ENCODE data around the gene CRABP2. TPM values are rescaled to one million over a fixed set of nuclear protein-coding genes. Genes with fewer than 3 reads are reported as not detected.
A peak's percentile ranks its signal among the peaks of the same experiment; 100 is the strongest.

CRABP2 gene
- polyA plus RNA-seq, 2 of the 4 experiments (the other 2 are of a cell fraction): 1.7 to 15.6 TPM

DNA sequence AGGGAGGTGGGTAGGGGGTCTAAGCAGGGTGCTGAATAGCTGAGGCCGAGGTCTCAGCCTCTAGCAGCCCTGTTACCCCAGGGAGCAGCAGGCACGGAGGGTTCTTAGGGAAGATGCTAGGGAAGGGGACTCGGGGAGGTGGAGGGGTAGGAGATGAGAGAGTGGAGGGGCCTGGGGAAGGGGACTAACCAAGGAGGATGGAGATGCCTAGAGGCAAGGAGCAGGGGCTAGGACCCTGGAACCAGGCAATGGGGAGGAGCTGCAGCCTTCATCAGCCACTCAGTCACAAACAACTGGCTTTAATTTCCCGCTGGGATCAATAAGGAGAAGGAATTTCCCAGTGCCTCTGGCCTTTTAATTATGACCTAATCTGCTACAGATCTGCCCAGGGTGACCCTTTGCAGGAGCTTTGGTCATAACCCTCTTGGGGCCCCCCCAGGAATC lies 2.9 kb upstream of the CRABP2 start:
- Histone ChIP-seq H3K4me3 (no peak overlapping the region), H3K4me1 (peaks cover 76% of the 10 kb centered on the region), H3K27ac (no peak overlapping the region), H3K4me2 (no peak overlapping the region), H3K9me3 (no peaks in the 10 kb centered on the region)
- CTCF ChIA-PET: interaction anchor here (12.8 to 52.1 kb wide), 3 partner anchors 8 to 82 kb away, joined by 93 to 2258 read pairs (median 2258); partner anchors contain the start of genes CRABP2, ISG20L2, METTL25B and NES
- WGBS (ENCODE audit: missing lambda C conversion rate): 86% methylated on average over 4 of the region's 4 CpGs
- no peak for TF ChIP-seq TP53 (CRISPR knock-in tag; IDR thresholded peaks at IDR 0.05)
- TF ChIP-seq EP300 (IDR thresholded peaks at IDR 0.05): no peak
- TF ChIP-seq RARB (CRISPR knock-in tag; IDR thresholded peaks at IDR 0.05): no peak
- no peak for TF ChIP-seq HOXB5 (CRISPR knock-in tag; IDR thresholded peaks at IDR 0.05)
- no peak for TF ChIP-seq RNF2 (IDR thresholded peaks at IDR 0.05; ENCODE audit: borderline replicate concordance, low read depth)
- no peak for TF ChIP-seq FOSB (CRISPR knock-in tag; IDR thresholded peaks at IDR 0.05)
- no peak for TF ChIP-seq ZSCAN20 (CRISPR knock-in tag; IDR thresholded peaks at IDR 0.05)
- TF ChIP-seq, protein P1, sequence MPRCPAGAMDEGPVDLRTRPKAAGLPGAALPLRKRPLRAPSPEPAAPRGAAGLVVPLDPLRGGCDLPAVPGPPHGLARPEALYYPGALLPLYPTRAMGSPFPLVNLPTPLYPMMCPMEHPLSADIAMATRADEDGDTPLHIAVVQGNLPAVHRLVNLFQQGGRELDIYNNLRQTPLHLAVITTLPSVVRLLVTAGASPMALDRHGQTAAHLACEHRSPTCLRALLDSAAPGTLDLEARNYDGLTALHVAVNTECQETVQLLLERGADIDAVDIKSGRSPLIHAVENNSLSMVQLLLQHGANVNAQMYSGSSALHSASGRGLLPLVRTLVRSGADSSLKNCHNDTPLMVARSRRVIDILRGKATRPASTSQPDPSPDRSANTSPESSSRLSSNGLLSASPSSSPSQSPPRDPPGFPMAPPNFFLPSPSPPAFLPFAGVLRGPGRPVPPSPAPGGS (IDR thresholded peaks at IDR 0.05): no peak
- TF ChIP-seq FOSL2 (IDR thresholded peaks at IDR 0.05): no peak
- no peak for TF ChIP-seq FOSL2 (CRISPR knock-in tag; IDR thresholded peaks at IDR 0.05)
- no peak for TF ChIP-seq MYC (IDR thresholded peaks at IDR 0.05; ENCODE audit: borderline replicate concordance, low read length)
- no peak for FAIRE-seq
- POLR2A ChIA-PET: interaction anchor here (1.1 kb wide), 1 partner anchor 20 kb away, joined by 4 read pairs; the partner anchor contains the start of gene METTL25B
- ATAC-seq: no peak
- DNase-seq (ENCODE audit: low read depth in 1 of 2, low spot score in 1 of 2): no peak

DNA sequence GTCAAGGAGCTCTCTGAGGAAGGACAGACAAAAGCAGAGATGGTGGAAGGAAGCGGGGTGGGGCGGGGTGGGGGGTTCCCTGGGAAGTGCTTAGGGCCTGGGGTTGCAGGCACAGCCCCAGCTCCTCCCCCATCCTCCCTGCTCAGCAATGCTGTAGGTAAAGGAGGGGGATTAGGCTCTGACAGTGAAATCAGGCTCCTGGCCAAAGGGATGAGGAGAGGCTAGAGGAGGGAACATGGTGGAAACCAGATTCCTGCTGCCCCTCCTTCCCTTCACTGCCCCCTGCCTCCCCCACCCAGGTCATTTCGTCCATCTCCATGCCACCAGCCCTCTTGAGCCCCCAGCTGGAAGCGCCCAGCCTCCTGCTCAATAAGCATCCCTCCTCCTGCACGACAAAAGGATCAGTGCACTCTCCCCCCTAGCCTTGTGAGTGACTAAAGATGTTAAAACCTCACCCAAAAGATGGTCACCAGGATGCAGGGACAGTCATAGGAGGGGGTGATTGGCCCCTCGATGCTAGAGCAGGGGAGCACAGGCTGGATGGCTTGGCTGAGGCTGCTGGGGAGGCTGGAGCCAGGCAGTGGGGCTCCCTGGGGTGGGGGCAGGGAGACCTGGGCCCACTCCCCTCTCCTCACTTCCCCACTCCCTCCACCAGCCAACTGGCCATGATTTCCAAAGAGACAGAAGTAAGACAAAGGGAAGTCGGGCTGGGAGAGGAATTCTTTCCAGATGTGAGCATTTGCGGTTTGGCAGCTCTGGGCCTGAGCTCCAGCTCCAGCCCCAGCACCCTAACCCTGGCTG lies 2.2 kb upstream of the CRABP2 start:
- CTCF ChIA-PET: interaction anchor here (0.6 to 52.1 kb wide), 7 partner anchors 9 to 791 kb away, joined by 3 to 2258 read pairs (median 30); partner anchors contain the start of genes CRABP2, INSRR, ISG20L2 and METTL25B
- no peaks in the 10 kb centered on the region for H3K9me3 ChIP-seq
- FAIRE-seq (no peak), DNase-seq (ENCODE audit: low read depth in 1 of 2, low spot score in 1 of 2) (no peak), ATAC-seq (no peak)
- H3K4me3 ChIP-seq: no peak overlapping the region
- TF ChIP-seq POLR2A (IDR thresholded peaks at IDR 0.05; ENCODE audit: low read length) (no peak), FOXS1 (CRISPR knock-in tag; IDR thresholded peaks at IDR 0.05) (no peak), CBX2 (IDR thresholded peaks at IDR 0.05; ENCODE audit: borderline replicate concordance, low read depth) (no peak), RARB (CRISPR knock-in tag; IDR thresholded peaks at IDR 0.05) (no peak), ZC3H11A (IDR thresholded peaks at IDR 0.05) (no peak), JUNB (IDR thresholded peaks at IDR 0.05) (no peak), HOXB13 (CRISPR knock-in tag; IDR thresholded peaks at IDR 0.05; ENCODE audit: low read depth) (no peak), MYC (IDR thresholded peaks at IDR 0.05; ENCODE audit: borderline replicate concordance, low read length) (no peak), HOXA7 (CRISPR knock-in tag; IDR thresholded peaks at IDR 0.05) (no peak), SREBF2 (IDR thresholded peaks at IDR 0.05) (no peak)
- TF ChIP-seq, protein P2, sequence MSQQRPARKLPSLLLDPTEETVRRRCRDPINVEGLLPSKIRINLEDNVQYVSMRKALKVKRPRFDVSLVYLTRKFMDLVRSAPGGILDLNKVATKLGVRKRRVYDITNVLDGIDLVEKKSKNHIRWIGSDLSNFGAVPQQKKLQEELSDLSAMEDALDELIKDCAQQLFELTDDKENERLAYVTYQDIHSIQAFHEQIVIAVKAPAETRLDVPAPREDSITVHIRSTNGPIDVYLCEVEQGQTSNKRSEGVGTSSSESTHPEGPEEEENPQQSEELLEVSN (IDR thresholded peaks at IDR 0.05; ENCODE audit: borderline replicate concordance, low read depth): no peak
- TF ChIP-seq, protein P3, sequence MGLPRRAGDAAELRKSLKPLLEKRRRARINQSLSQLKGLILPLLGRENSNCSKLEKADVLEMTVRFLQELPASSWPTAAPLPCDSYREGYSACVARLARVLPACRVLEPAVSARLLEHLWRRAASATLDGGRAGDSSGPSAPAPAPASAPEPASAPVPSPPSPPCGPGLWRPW (IDR thresholded peaks at IDR 0.05): no peak
- 0 out of 6 replicates have a peak overlapping the region, but pooled peaks of 1 of the 2 experiments have one; percentile 12 for H3K27ac ChIP-seq
- H3K4me1 ChIP-seq: peaks cover 69% of the 10 kb centered on the region
- H3K4me2 ChIP-seq: no peak overlapping the region
- 72% methylated on average over 7 of the region's 8 CpGs for WGBS (ENCODE audit: missing lambda C conversion rate)
- POLR2A ChIA-PET: interaction anchor here (1.1 to 1.6 kb wide), 2 partner anchors 20 to 21 kb away, joined by 4 to 5 read pairs; partner anchors contain the start of genes ISG20L2 and METTL25B
